ENCODE results near the gene DOK1.

DOK1 gene

DNA sequence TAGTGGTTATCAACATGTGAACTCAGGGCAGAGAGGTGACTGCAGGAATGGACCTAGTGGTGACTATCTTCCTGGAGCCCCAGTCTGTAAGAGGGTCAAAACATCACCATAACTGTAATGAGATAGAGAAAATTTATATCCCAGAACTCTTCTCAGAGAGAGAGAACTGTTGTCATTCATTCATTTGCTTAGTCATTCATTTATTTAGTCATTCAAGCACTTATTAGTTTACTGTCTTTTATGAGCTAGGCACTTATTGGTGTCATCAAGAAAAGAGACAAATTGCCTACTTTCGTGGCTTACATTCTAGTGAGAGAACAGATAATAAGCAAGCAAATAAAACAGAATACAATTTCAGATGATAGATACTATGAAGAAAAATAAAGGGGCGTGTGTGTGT is 34.1 kb downstream of the DOK1 start:
- in situ Hi-C loops (cut with MboI; ENCODE audit: low sequenced_read_pairs) = loop anchor here (10.0 to 25.0 kb wide), 2 partner anchors 54 to 101 kb away; partner anchors contain the start of genes CCDC142, LBX2 and TTC31

DNA sequence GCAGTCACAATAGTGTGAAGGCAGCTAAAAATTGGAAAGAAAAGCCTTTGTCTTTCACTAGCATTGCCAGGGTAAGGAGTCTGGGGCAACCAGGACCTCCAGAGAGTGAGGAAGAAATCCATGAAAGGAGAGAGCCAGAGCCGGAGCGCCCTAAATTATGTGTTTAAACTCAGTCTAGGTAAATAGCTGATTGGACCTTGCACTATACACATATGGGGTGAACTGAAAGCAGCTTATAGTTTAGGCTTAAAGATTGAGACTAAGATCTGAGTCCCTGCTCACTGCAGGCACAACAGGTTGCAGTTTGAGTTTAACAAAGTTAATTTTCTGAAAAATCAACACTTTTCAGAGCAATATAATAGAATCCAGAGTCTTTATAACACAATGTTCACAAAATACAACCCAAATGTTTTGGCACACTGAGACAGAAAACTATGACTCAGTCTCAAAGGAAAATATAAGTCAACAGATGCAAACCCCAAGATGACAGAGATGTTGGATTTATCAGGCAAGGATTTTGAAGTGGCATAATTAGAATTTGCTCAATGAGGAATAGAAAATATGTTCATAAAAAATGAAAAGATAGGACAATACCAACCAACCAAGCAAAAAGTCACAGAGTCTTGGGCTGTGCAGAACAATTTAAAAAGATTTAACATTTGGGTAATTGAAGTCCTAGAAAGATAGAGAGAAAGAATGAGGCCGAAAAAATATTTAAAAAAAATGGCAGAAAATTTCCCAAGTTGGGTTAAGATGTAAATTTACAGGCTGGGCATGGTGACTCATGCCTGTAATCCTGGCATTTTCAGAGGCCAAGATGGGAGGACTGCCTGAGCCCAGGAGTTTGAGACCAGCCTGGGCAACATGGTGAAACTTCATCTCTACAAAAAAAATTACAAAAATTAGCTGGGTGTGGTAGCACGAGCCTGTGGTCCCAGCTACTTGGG is 39.6 kb downstream of the DOK1 start:
- in situ Hi-C loops (cut with MboI; ENCODE audit: low sequenced_read_pairs) = loop anchor here (25.0 kb wide), 1 partner anchor 107 kb away; the partner anchor contains the start of genes CCDC142, LBX2 and TTC31

DNA sequence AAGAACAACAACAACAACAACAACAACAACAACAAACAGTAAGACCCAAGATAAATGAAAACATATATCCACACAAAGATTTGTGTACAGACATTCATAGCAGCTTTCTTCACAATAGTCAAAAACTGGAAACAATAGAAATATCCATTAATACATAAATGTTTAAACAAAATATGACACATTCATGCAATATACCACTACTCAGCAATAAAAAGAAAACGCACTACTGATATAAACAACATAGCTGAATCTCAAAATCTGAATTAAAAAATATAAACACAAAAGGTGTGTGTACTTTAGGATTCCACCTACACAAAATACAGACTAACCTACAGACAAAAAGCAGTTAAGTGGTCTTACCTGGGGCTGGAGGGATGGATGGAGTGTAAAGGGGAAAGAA is 42.1 kb downstream of the DOK1 start:
- in situ Hi-C loops (cut with MboI; ENCODE audit: low sequenced_read_pairs) = loop anchor here (25.0 kb wide), 1 partner anchor 109 kb away; the partner anchor contains the start of genes CCDC142, LBX2 and TTC31

DNA sequence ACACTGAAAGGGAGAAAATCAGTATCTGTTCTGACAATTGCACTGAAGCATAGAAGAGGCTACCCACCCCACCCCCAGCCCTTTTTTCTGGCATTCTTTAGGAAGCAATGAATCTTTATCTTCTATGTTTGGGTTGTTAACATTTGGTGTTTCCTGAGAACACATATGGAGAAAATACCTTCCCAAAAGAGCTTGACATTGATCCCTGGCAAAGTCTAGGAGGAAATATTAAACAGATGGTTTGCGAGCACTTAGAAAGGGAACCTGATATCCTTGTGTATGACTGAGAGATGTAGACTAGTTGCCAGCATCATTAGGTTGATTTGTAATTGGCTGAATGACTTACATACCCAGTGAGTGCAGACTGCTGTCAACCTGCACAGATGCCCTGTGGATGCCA is 42.9 kb downstream of the DOK1 start:
- in situ Hi-C loops (cut with MboI; ENCODE audit: low sequenced_read_pairs) = loop anchor here (25.0 kb wide), 1 partner anchor 110 kb away; the partner anchor contains the start of genes CCDC142, LBX2 and TTC31

DNA sequence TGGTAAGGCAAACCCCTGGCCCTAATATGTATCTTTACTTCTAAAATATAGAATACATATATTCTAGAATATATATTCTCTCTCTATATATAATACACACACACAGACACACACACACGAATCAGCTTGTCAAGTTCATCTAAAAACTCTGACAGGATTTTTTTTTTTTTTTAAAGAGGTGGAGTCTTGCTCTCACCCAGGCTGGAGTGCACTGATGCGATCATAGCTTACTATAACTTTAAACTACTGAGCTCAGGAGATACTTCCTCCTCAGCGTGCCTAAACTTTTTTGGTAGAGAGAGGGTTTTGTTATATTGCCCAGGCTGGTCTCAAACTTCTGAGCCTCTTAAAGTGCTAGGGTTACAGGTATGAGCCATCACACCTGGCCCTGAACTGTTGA is 45.2 kb downstream of the DOK1 start:
- in situ Hi-C loops (cut with MboI; ENCODE audit: low sequenced_read_pairs) = loop anchor here (25.0 kb wide), 1 partner anchor 112 kb away; the partner anchor contains the start of genes CCDC142, LBX2 and TTC31

DNA sequence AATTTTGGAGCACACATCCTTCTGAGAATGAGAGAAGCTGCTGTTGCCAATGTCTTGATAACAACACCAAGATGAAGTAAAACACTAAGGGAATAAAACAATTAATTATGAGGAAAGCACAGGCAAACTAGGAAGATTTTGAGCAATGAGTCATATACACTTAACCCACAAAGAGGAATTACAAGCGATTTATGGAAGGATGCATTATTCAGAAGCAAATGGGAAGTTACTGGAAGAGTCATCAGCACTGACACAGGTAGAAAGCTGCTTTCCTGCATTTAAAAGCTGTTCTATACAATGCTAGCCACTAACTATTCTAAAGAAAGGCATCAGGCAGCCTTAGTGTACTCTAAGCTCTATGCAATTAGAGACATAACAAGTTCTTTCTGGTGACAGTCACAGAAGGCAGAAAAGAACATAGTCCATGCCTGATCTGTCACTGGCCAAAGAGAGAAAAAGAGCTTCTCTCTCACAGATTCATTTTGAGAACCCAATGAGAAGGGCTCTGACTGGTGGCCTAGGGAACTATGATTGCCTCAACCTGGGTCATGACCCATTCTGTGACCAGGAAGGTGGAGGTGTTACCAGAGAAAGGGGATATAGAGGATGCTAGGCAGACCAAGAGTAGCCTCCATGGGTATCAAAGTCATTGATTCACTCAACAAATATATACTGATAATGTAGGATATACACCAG is 48.2 kb downstream of the DOK1 start:
- in situ Hi-C loops (cut with MboI; ENCODE audit: low sequenced_read_pairs) = no loop called here

DNA sequence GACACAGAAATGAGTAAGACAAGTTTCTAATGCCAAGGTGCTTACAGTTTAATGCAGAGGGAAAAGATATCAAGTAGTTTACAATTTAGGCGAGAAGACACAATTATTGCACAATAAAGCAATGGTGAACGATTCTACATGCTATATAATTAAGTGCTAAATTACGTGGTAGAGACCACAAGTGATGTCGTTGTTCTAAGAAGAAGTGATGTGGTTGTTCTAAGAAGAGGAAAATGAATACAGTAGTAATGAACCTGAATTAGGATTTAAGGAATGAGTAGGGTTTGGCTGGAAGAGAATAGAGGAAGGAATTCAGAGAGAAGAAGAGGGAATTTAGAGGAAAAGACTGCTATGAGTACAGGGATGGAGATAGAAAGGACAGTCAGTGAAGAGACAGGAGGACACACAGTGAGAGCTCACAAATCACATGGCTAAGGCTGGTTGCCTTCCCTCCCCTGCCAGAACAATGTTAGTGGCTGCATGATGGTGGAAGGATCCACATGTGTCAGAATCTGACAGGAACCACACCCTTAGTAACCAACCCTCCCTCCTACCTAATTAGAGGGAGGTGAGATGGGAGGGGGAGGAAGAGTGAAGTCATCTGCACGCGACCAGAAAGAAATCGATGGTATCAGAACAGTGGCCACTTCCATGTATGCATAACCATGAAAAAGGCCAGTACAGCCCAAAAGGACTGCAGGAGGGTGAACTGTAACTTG is 48.9 kb downstream of the DOK1 start:
- in situ Hi-C loops (cut with MboI; ENCODE audit: low sequenced_read_pairs) = no loop called here

DNA sequence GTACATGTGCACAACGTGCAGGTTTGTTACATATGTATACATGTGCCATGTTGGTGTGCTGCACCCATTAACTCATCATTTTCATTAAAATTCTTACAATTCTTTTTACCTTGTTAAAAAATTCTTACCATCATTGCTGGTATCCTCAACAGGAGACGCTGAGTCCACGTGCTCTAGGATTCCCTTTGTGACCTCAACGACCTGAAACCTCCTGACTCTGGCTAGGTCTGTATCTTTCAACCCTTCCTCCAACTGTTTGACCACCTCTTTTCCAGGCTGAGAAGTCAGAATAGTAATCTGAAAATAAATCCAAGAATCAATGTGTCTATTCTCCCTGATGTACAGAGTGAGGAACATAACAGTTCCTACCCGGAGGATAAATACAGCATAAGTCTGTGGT is 52.4 kb downstream of the DOK1 start:
- in situ Hi-C loops (cut with MboI; ENCODE audit: low sequenced_read_pairs) = no loop called here
